ENCODE data around the gene PUS1. TPM values are rescaled to one million over a fixed set of nuclear protein-coding genes. Genes with fewer than 3 reads are reported as not detected.
"Not testable (repeated sequence)": the region's sequence is repeated elsewhere in the genome, so short reads cannot be mapped to it uniquely, and the experiment has no call there.

The PUS1 gene
- 10 to 100 TPM; 10.4 to 29.0 (median 12.2) TPM for total RNA-seq

- intact Hi-C loops (cut with DNase I; ENCODE audit: low total_unique reads) = loop anchor here (1.0 to 10.0 kb wide), 3 partner anchors 20 to 216 kb away; partner anchors contain the start of genes DDX51, EP400 and NOC4L
- Histone ChIP-seq H3K9me3 (no peaks in the 10 kb centered on the region), H3K4me1 (peaks cover 10 to 11% of the 10 kb centered on the region in 2 donors), H3K36me3 (peaks cover 0 to 23% of the 10 kb centered on the region in 2 donors), H3K27me3 (no peaks in the 10 kb centered on the region), H3K4me3 (peak within 1 kb of the TSS; percentile 93 to 100 (median 96)), H3K27ac (peak within 1 kb of the TSS; percentile 80 to 93 (median 92))
- in situ Hi-C loops (cut with MboI; ENCODE audit: low sequenced_read_pairs in 4 of 4) = no loop called here
- TF ChIP-seq, protein P1, sequence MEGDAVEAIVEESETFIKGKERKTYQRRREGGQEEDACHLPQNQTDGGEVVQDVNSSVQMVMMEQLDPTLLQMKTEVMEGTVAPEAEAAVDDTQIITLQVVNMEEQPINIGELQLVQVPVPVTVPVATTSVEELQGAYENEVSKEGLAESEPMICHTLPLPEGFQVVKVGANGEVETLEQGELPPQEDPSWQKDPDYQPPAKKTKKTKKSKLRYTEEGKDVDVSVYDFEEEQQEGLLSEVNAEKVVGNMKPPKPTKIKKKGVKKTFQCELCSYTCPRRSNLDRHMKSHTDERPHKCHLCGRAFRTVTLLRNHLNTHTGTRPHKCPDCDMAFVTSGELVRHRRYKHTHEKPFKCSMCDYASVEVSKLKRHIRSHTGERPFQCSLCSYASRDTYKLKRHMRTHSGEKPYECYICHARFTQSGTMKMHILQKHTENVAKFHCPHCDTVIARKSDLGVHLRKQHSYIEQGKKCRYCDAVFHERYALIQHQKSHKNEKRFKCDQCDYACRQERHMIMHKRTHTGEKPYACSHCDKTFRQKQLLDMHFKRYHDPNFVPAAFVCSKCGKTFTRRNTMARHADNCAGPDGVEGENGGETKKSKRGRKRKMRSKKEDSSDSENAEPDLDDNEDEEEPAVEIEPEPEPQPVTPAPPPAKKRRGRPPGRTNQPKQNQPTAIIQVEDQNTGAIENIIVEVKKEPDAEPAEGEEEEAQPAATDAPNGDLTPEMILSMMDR (IDR thresholded peaks at IDR 0.05 in 4 of 5, conservative IDR thresholded peaks at IDR 0.05 in 1 of 5) = no peak
- peak; percentile 66 to 80 for TF ChIP-seq POLR2A (IDR thresholded peaks at IDR 0.05)
- DNase-seq = peak; percentile 92 to 94
- ATAC-seq = peak; percentile 85 to 89
Measured at GRCh38 chr12:131928711-131929580, at the start of gene PUS1. TSS of gene PUS1 (plus strand) at chr12:131929276. CDS start at chr12:131929723, 447 bp downstream.

DNA sequence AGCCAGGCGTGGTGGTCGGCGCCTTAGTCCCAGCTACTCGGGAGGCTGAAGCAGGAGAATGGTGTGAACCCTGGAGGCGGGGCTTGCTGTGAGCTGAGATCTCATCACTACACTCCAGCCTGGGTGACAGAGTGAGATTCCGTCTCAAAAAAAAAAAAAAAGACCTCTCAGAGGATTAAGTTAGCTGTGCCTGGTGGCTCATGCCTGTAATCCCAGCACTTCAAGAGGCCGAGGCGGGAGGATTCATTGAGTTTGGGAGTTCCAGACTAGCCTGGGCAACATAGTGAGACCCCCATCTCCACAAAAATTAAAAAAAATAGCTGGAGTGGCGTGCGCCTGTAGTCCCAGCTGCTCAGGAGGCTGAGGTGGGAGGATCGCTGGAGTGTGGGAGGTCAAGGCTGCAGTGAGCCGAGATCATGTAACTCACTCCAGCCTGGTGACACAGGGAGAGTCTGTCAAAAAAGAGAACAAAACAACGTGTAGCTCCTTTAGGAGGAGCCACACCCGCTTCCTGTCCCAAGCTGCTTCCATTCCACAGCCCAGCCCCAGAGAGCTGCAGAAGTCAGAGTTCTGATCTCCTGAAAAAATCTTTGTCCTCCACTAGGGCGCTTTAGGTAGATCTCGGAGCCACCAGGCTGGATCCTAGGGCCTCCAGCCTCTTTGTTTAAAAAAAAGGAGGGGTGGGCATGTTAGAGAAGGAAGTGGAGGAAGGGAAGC, 46.1 kb upstream of the PUS1 start:
- no peaks in the 10 kb centered on the region for H3K4me1 ChIP-seq

GRCh38 chr12:131883521-131883900, 45.6 kb upstream of the PUS1 start:
- DNase-seq = no peak
- Histone ChIP-seq H3K27ac (no peak overlapping the region), H3K36me3 (no peaks in the 10 kb centered on the region), H3K9me3 (no peaks in the 10 kb centered on the region), H3K27me3 (no peaks in the 10 kb centered on the region), H3K4me3 (no peak overlapping the region), H3K4me1 (no peaks in the 10 kb centered on the region)
- TF ChIP-seq, protein P1 (IDR thresholded peaks at IDR 0.05 in 4 of 5, conservative IDR thresholded peaks at IDR 0.05 in 1 of 5) = no peak
- no peak for TF ChIP-seq POLR2A (IDR thresholded peaks at IDR 0.05)
- in situ Hi-C loops (cut with MboI; ENCODE audit: low sequenced_read_pairs in 4 of 4) = no loop called here
- intact Hi-C loops (cut with DNase I; ENCODE audit: low total_unique reads) = no loop called here
- no peak for ATAC-seq

More for the DNA sequence above, 46.1 kb upstream of the PUS1 start:
- Histone ChIP-seq H3K36me3 (no peaks in the 10 kb centered on the region), H3K4me3 (no peak overlapping the region), H3K27ac (no peak overlapping the region), H3K27me3 (no peaks in the 10 kb centered on the region), H3K9me3 (no peaks in the 10 kb centered on the region)
- no peak for TF ChIP-seq POLR2A (IDR thresholded peaks at IDR 0.05)
- TF ChIP-seq, protein P1 (IDR thresholded peaks at IDR 0.05 in 4 of 5, conservative IDR thresholded peaks at IDR 0.05 in 1 of 5) = no peak
- DNase-seq (no peak), ATAC-seq (no peak)
- intact Hi-C loops (cut with DNase I; ENCODE audit: low total_unique reads) = no loop called here
- in situ Hi-C loops (cut with MboI; ENCODE audit: low sequenced_read_pairs in 4 of 4) = no loop called here

GRCh38 chr12:131885076-131885475, 44.0 kb upstream of the PUS1 start:
- H3K27ac ChIP-seq; H3K4me3 ChIP-seq; in situ Hi-C loops (cut with MboI; ENCODE audit: low sequenced_read_pairs in 4 of 4); H3K27me3 ChIP-seq; intact Hi-C loops (cut with DNase I; ENCODE audit: low total_unique reads); H3K36me3 ChIP-seq; ATAC-seq; DNase-seq; H3K4me1 ChIP-seq; H3K9me3 ChIP-seq: not testable (repeated sequence)

GRCh38 chr12:131885543-131886057, 43.5 kb upstream of the PUS1 start:
- H3K9me3 ChIP-seq = no peaks in the 10 kb centered on the region
- no peak overlapping the region for H3K27ac ChIP-seq
- DNase-seq (no peak), ATAC-seq (no peak)
- no peaks in the 10 kb centered on the region for H3K27me3 ChIP-seq
- in situ Hi-C loops (cut with MboI; ENCODE audit: low sequenced_read_pairs in 4 of 4) (no loop called here), intact Hi-C loops (cut with DNase I; ENCODE audit: low total_unique reads) (no loop called here)
- H3K4me1 ChIP-seq = no peaks in the 10 kb centered on the region
- TF ChIP-seq, protein P1 (IDR thresholded peaks at IDR 0.05 in 4 of 5, conservative IDR thresholded peaks at IDR 0.05 in 1 of 5) = no peak
- no peak for TF ChIP-seq POLR2A (IDR thresholded peaks at IDR 0.05)
- H3K36me3 ChIP-seq = no peaks in the 10 kb centered on the region
- no peak overlapping the region for H3K4me3 ChIP-seq

GRCh38 chr12:131891722-131892121, 37.4 kb upstream of the PUS1 start:
- H3K4me3 ChIP-seq; H3K9me3 ChIP-seq; DNase-seq; ATAC-seq; H3K4me1 ChIP-seq; H3K27ac ChIP-seq; H3K36me3 ChIP-seq; intact Hi-C loops (cut with DNase I; ENCODE audit: low total_unique reads); H3K27me3 ChIP-seq: not testable (repeated sequence)
- in situ Hi-C loops (cut with MboI; ENCODE audit: low sequenced_read_pairs in 4 of 4) = loop anchor here in 1 of 4 donors (10.0 kb wide), 1 partner anchor 53 kb away; the partner anchor contains the start of gene EP400

Measured in gastrocnemius medialis (tissue), 4 donors.